ENCODE data around the gene SNX30.
A peak's percentile ranks its signal among the peaks of the same experiment; 100 is the strongest.

Gene SNX30

GRCh38 chr9:112912636-112913035, 162.1 kb downstream of the SNX30 start:
- no peak for DNase-seq (ENCODE audit: low spot score)
- TF ChIP-seq CTCF (IDR thresholded peaks at IDR 0.05; ENCODE audit: extremely low read depth, missing control alignments) = no peak

- no peak for DNase-seq (ENCODE audit: low spot score)
- no peak for TF ChIP-seq CTCF (IDR thresholded peaks at IDR 0.05; ENCODE audit: extremely low read depth, missing control alignments)
Observed at GRCh38 chr9:112913326-112913725, 162.8 kb downstream of the SNX30 start.

GRCh38 chr9:112914524-112914923, 164.0 kb downstream of the SNX30 start:
- DNase-seq (ENCODE audit: low spot score) = no peak

GRCh38 chr9:112917047-112917986, 166.8 kb downstream of the SNX30 start:
- DNase-seq (ENCODE audit: low spot score) = no peak
- no peak for TF ChIP-seq CTCF (IDR thresholded peaks at IDR 0.05; ENCODE audit: extremely low read depth, missing control alignments)

More at GRCh38 chr9:112914524-112914923, 164.0 kb downstream of the SNX30 start:
- TF ChIP-seq CTCF (IDR thresholded peaks at IDR 0.05; ENCODE audit: extremely low read depth, missing control alignments) = no peak

- no peak for DNase-seq (ENCODE audit: low spot score)
- no peak for TF ChIP-seq CTCF (IDR thresholded peaks at IDR 0.05; ENCODE audit: extremely low read depth, missing control alignments)
Observed at GRCh38 chr9:112917987-112918362, 167.4 kb downstream of the SNX30 start.

GRCh38 chr9:112921549-112921948, 171.0 kb downstream of the SNX30 start:
- peak; percentile 34 for DNase-seq (ENCODE audit: low spot score)
- TF ChIP-seq CTCF (IDR thresholded peaks at IDR 0.05; ENCODE audit: extremely low read depth, missing control alignments) = peak; percentile 35
